ENCODE data around the gene CCT6B. TPM values are rescaled to one million over a fixed set of nuclear protein-coding genes. Genes with fewer than 3 reads are reported as not detected.
A peak's percentile ranks its signal among the peaks of the same experiment; 100 is the strongest.

The CCT6B gene
- total and polyA plus RNA-seq, 9 of the 15 experiments (the other 6 are each of a cell fraction or from before 2014, with no cell fraction given): 0.25 to 0.91 (median 0.58) TPM

GRCh38 chr17:34980353-34980680 is 19.1 kb upstream of the CCT6B start, which contains the start of gene LIG3:
Gene LIG3 (plus strand): TSS chr17:34980512. CDS start chr17:34983006, 2,494 bp downstream.
- CTCF ChIA-PET (ENCODE audit: low intra/inter-chr PET ratio): interaction anchor here (0.7 kb wide), 1 partner anchor 436 kb away, joined by 3 read pairs; no protein-coding TSS in a partner anchor
- no TSS peak for BruUV-seq (replicated peaks)
- intact Hi-C loops (cut with micrococcal nuclease): loop anchor here (2.0 to 5.0 kb wide), 3 partner anchors 20 to 107 kb away; partner anchors contain the start of genes CCT6B and ZNF830
- no peak; the same call in 1 of the 2 replicates for TF ChIP-seq SUPT5H (IDR thresholded peaks at IDR 0.05)
- no peak; a peak in 1 of 4 replicates for TF ChIP-seq MAZ (CRISPR knock-in tag; conservative IDR thresholded peaks at IDR 0.05 in 1 of 2, IDR thresholded peaks at IDR 0.05 in 1 of 2)
- peak in 1 of 2 experiments; percentile 95; a peak in 2 of 4 replicates for TF ChIP-seq HDAC1 (IDR thresholded peaks at IDR 0.05)
- no peak for TF ChIP-seq ARNT (IDR thresholded peaks at IDR 0.05)
- TF ChIP-seq HMG20A (CRISPR knock-in tag; conservative IDR thresholded peaks at IDR 0.05): no peak
- no peak for TF ChIP-seq HDGF (IDR thresholded peaks at IDR 0.05)
- TF ChIP-seq RFX1 (IDR thresholded peaks at IDR 0.05): no peak
- TF ChIP-seq DMBX1 (CRISPR knock-in tag; IDR thresholded peaks at IDR 0.05; ENCODE audit: borderline replicate concordance): no peak
- TF ChIP-seq TGIF2 (CRISPR knock-in tag; IDR thresholded peaks at IDR 0.05): no peak
- peak; percentile 66 for TF ChIP-seq FIP1L1 (IDR thresholded peaks at IDR 0.05; ENCODE audit: low read depth, low read length, poor library complexity, severe bottlenecking)
- no peak for TF ChIP-seq CC2D1A (IDR thresholded peaks at IDR 0.05)
- TF ChIP-seq ZC3H4 (CRISPR knock-in tag; IDR thresholded peaks at IDR 0.05; ENCODE audit: borderline replicate concordance): no peak
- TF ChIP-seq ZNF551 (CRISPR knock-in tag; IDR thresholded peaks at IDR 0.05): no peak
- TF ChIP-seq SIN3B (IDR thresholded peaks at IDR 0.05; ENCODE audit: low read depth): no peak; the same call in 1 of the 2 replicates
- TF ChIP-seq TSC22D4 (tag; IDR thresholded peaks at IDR 0.05): no peak
- TF ChIP-seq, protein P1, sequence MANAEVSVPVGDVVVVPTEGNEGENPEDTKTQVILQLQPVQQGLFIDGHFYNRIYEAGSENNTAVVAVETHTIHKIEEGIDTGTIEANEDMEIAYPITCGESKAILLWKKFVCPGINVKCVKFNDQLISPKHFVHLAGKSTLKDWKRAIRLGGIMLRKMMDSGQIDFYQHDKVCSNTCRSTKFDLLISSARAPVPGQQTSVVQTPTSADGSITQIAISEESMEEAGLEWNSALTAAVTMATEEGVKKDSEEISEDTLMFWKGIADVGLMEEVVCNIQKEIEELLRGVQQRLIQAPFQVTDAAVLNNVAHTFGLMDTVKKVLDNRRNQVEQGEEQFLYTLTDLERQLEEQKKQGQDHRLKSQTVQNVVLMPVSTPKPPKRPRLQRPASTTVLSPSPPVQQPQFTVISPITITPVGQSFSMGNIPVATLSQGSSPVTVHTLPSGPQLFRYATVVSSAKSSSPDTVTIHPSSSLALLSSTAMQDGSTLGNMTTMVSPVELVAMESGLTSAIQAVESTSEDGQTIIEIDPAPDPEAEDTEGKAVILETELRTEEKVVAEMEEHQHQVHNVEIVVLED (CRISPR knock-in tag; IDR thresholded peaks at IDR 0.05): no peak
- 0 out of 2 replicates have a peak, but pooled peaks have one; percentile 39 for TF ChIP-seq ZNF395 (CRISPR knock-in tag; IDR thresholded peaks at IDR 0.05)
- no peak for TF ChIP-seq POLR2AphosphoS2 (IDR thresholded peaks at IDR 0.05; ENCODE audit: low read length)
- TF ChIP-seq HINFP (tag; conservative IDR thresholded peaks at IDR 0.05; ENCODE audit: low read depth): no peak
- no peak for TF ChIP-seq KLF10 (CRISPR knock-in tag; IDR thresholded peaks at IDR 0.05)
- no peak for TF ChIP-seq ZNF12 (CRISPR knock-in tag; IDR thresholded peaks at IDR 0.05)

More at GRCh38 chr17:34980353-34980680, 19.1 kb upstream of the CCT6B start, which contains the start of gene LIG3:
- peaks cover 17 to 26% of the 10 kb centered on the region in 2 experiments; a peak in 4 of 5 replicates for H3K4me1 ChIP-seq (replicated peaks in 1 of 2; ENCODE audit: control insufficient read depth in 2 of 2, insufficient read depth in 2 of 2, low read length in 2 of 2)
- H3K9me3 ChIP-seq (replicated peaks; ENCODE audit: control insufficient read depth, insufficient read depth, low read depth, low read length): no peaks in the 10 kb centered on the region
- H3K4me3 ChIP-seq: peak within 1 kb of the TSS; percentile 78
- peak; percentile 79 for ATAC-seq
- peak; percentile 89 to 96 (median 92) for DNase-seq (ENCODE audit: extremely low read depth in 1 of 4, low spot score in 3 of 4)
- peaks cover 45% of the 10 kb centered on the region for H3K79me2 ChIP-seq (ENCODE audit: control insufficient read depth, insufficient read depth, low read length)
- H3K9ac ChIP-seq (ENCODE audit: insufficient read depth in 1 of 2, low read depth in 2 of 2, low read length in 2 of 2): peak within 1 kb of the TSS; percentile 97 to 99
- no peaks in the 10 kb centered on the region for H4K20me1 ChIP-seq (replicated peaks; ENCODE audit: control insufficient read depth, insufficient read depth, low read length)
- FAIRE-seq: peak; percentile 88
- POLR2A ChIA-PET: interaction anchor here (0.8 to 3.4 kb wide), 18 partner anchors 12 to 536 kb away, joined by 3 to 27 read pairs (median 4); partner anchors contain the start of genes RAD51D and RFFL
- H2AFZ ChIP-seq (ENCODE audit: low read depth, low read length): peak within 1 kb of the TSS; percentile 90
- H3K27me3 ChIP-seq (ENCODE audit: control insufficient read depth in 2 of 2, insufficient read depth in 2 of 2, low read length in 2 of 2): no peaks in the 10 kb centered on the region
- peak within 1 kb of the TSS; percentile 96 for H3K27ac ChIP-seq (ENCODE audit: extremely low read depth, low read depth, low read length)
- 1% methylated on average over 18 of the region's 39 CpGs for WGBS (ENCODE audit: insufficient coverage, low coverage, missing lambda C conversion rate)
- H3K4me2 ChIP-seq (ENCODE audit: insufficient read depth, low read length): peak within 1 kb of the TSS; percentile 89
- H3K36me3 ChIP-seq (ENCODE audit: control insufficient read depth, insufficient read depth, low read length): peaks cover 22% of the 10 kb centered on the region
- in situ Hi-C loops (cut with MboI): no loop called here
- no peaks in the 10 kb centered on the region for H3K9me1 ChIP-seq (ENCODE audit: control insufficient read depth, insufficient read depth, low read length)
